ENCODE data around the gene TNFSF15.
"Not testable (repeated sequence)": the region's sequence is repeated elsewhere in the genome, so short reads cannot be mapped to it uniquely, and the experiment has no call there.

The TNFSF15 gene

GRCh38 chr9:114737847-114738246 lies 68.0 kb downstream of the TNFSF15 start:
- H3K9me3 ChIP-seq, result no peaks in the 10 kb centered on the region
- DNase-seq, result no peak
- no peak overlapping the region for H3K4me3 ChIP-seq (ENCODE audit: low read depth, low read length)
- TF ChIP-seq, protein P1, sequence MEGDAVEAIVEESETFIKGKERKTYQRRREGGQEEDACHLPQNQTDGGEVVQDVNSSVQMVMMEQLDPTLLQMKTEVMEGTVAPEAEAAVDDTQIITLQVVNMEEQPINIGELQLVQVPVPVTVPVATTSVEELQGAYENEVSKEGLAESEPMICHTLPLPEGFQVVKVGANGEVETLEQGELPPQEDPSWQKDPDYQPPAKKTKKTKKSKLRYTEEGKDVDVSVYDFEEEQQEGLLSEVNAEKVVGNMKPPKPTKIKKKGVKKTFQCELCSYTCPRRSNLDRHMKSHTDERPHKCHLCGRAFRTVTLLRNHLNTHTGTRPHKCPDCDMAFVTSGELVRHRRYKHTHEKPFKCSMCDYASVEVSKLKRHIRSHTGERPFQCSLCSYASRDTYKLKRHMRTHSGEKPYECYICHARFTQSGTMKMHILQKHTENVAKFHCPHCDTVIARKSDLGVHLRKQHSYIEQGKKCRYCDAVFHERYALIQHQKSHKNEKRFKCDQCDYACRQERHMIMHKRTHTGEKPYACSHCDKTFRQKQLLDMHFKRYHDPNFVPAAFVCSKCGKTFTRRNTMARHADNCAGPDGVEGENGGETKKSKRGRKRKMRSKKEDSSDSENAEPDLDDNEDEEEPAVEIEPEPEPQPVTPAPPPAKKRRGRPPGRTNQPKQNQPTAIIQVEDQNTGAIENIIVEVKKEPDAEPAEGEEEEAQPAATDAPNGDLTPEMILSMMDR (IDR thresholded peaks at IDR 0.05; ENCODE audit: low read depth, low read length), result no peak
- no peaks in the 10 kb centered on the region for H3K36me3 ChIP-seq
- no peaks in the 10 kb centered on the region for H3K4me1 ChIP-seq
- no peaks in the 10 kb centered on the region for H3K27me3 ChIP-seq

GRCh38 chr9:114737118-114737517 lies 68.7 kb downstream of the TNFSF15 start:
- Histone ChIP-seq H3K9me3 (no peaks in the 10 kb centered on the region), H3K4me1 (no peaks in the 10 kb centered on the region), H3K27me3 (no peaks in the 10 kb centered on the region), H3K4me3 (ENCODE audit: low read depth, low read length) (no peak overlapping the region), H3K36me3 (no peaks in the 10 kb centered on the region)
- no peak for DNase-seq
- TF ChIP-seq, protein P1 (IDR thresholded peaks at IDR 0.05; ENCODE audit: low read depth, low read length), result no peak

GRCh38 chr9:114735704-114736103 lies 70.1 kb downstream of the TNFSF15 start:
- H3K27me3 ChIP-seq, result no peaks in the 10 kb centered on the region
- no peaks in the 10 kb centered on the region for H3K9me3 ChIP-seq
- H3K36me3 ChIP-seq, result no peaks in the 10 kb centered on the region
- TF ChIP-seq, protein P1 (IDR thresholded peaks at IDR 0.05; ENCODE audit: low read depth, low read length), result no peak
- no peak overlapping the region for H3K4me3 ChIP-seq (ENCODE audit: low read depth, low read length)
- no peaks in the 10 kb centered on the region for H3K4me1 ChIP-seq
- no peak for DNase-seq

DNA sequence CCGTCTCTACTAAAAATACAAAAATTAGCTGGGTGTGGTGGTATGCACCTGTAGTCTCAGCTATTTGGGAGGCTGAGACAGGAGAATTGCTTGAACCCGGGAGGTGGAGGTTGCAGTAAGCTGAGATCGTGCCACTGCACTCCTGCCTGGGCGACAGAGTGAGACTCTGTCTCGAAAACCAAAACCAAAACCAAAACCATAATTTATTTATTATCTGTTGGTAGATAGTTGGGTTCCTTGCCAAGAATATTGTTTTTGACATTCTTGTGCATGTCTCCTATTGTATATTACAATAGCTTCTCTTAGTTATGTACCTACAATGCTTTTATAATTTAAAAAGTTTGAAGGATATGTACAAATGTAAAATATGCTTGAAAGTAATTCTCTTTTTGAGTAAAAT lies 70.7 kb downstream of the TNFSF15 start:
- DNase-seq, result not testable (repeated sequence)

More for the DNA sequence above, 70.7 kb downstream of the TNFSF15 start:
- not testable (repeated sequence) for H3K9me3 ChIP-seq; H3K36me3 ChIP-seq; H3K4me1 ChIP-seq; H3K4me3 ChIP-seq (ENCODE audit: low read depth, low read length); H3K27me3 ChIP-seq

Measured in BE2C (cell line).